HepG2 (cell line): ENCODE measurements around the gene ASTN2. TPM values are rescaled to one million over a fixed set of nuclear protein-coding genes. Genes with fewer than 3 reads are reported as not detected.

ENCODE experiments used
- ATAC-seq: fragments of 200-7000 bp; cut with Tn5 transposase; 3 replicates; pipeline ENCODE4 v1.9.1; 2020; ENCODE audit warnings: mild to moderate bottlenecking, moderate library complexity
- BruUV-seq: library from RNA; stranded (reverse); fragments of 400-500 nt; replicated peaks from 2 replicates; lab custom pipeline; 2021; lab: Mats Ljungman, UMichigan
- CTCF ChIA-PET: fragments of 300-600 bp; formaldehyde crosslinking; extraction: SDS; loops from one replicate; lab custom pipeline; 2021; ENCODE audit warnings: low total read pairs, inconsistent platforms, low intra/inter-chr PET ratio; lab: Yijun Ruan, JAX
- POLR2A ChIA-PET: fragments of 350-600 bp; sonication (Branson Sonifier 250); formaldehyde crosslinking; loops from one replicate; lab custom pipeline; 2020; ENCODE audit warnings: antibody characterized with exemption, inconsistent platforms; lab: Yijun Ruan, JAX
- DNase-seq: peaks from one replicate; pipeline ENCODE4 v3.0.0-alpha.2; 2015; ENCODE audit warnings: low spot score
- FAIRE-seq: peaks from 3 replicates; lab custom pipeline; 2011; peaks lifted over from hg19 to GRCh38; lab: Jason Lieb, UNC
- H2AFZ ChIP-seq: one replicate; pipeline ENCODE4 v1.6.1; 2011; ENCODE audit warnings: low read length, inconsistent platforms
- H3K27ac ChIP-seq: fragments of 300-600 bp; 3 replicates; pipeline ENCODE4 v1.8.0; 2011; ENCODE audit warnings: mixed run types, mild to moderate bottlenecking, mixed read lengths, low read length, inconsistent platforms; ENCODE audit not compliant: insufficient read depth; ENCODE audit errors: extremely low read length
- H3K27me3 ChIP-seq, 2 experiments: fragments of 200-600 bp in 1 of 2; 2 replicates in 1 of 2; 3 replicates in 1 of 2; pipeline versions ENCODE4 v1.6.0 to v1.8.0; 2011; ENCODE audit warnings: low read length in 2 of 2, mild to moderate bottlenecking in 2 of 2, moderate library complexity in 2 of 2, inconsistent platforms in 1 of 2; ENCODE audit not compliant: insufficient read depth in 2 of 2, control insufficient read depth in 1 of 2
- H3K36me3 ChIP-seq, 2 experiments: fragments of 200-600 bp in 1 of 2; replicated peaks in 1 of 2; 2 replicates in 1 of 2; 3 replicates in 1 of 2; pipeline versions ENCODE4 v1.5.1 to v1.8.0; 2011; ENCODE audit warnings: low read length in 2 of 2, inconsistent platforms in 1 of 2; ENCODE audit not compliant: insufficient read depth in 2 of 2, control insufficient read depth in 1 of 2
- H3K4me1 ChIP-seq: 2 replicates; pipeline ENCODE4 v1.5.1; 2012; ENCODE audit warnings: low read length, inconsistent platforms; ENCODE audit not compliant: insufficient read depth
- H3K4me2 ChIP-seq: 2 replicates; pipeline ENCODE4 v1.6.0; 2011; ENCODE audit warnings: low read depth, low read length, inconsistent platforms
- H3K4me3 ChIP-seq, 3 experiments: fragments of 200-600 bp in 1 of 3; sonication (generic), shearing (Covaris generic) in 1 of 3; replicated peaks in 1 of 3; 2 replicates each; pipeline ENCODE4 v1.5.1; 2011 to 2016; ENCODE audit warnings: low read length in 3 of 3, inconsistent platforms in 2 of 3, low read depth in 2 of 3, mild to moderate bottlenecking in 2 of 3, control low read depth in 1 of 3, mixed read lengths in 1 of 3; ENCODE audit not compliant: insufficient read depth in 1 of 3
- H3K79me2 ChIP-seq: one replicate; pipeline ENCODE4 v1.6.1; 2011; ENCODE audit warnings: low read length, inconsistent platforms; ENCODE audit not compliant: insufficient read depth
- H3K9ac ChIP-seq: 2 replicates; pipeline ENCODE4 v1.6.0; 2011; ENCODE audit warnings: mild to moderate bottlenecking, low read depth, low read length, inconsistent platforms; ENCODE audit not compliant: insufficient read depth
- H3K9me3 ChIP-seq: 2 replicates; pipeline ENCODE4 v1.5.1; 2012; ENCODE audit warnings: mild to moderate bottlenecking, low read length
- H4K20me1 ChIP-seq: 2 replicates; pipeline ENCODE4 v1.6.0; 2011; ENCODE audit warnings: inconsistent platforms, mild to moderate bottlenecking, low read length, moderate library complexity; ENCODE audit not compliant: insufficient read depth
- BHLHE40 ChIP-seq: IDR thresholded peaks from 2 replicates; pipeline ENCODE4 v1.6.1; 2011; ENCODE audit warnings: low read length, improper control_type of control experiment
- BRD4 ChIP-seq: sonication (generic); formaldehyde crosslinking; IDR thresholded peaks from 2 replicates; pipeline ENCODE4 v1.4.0; 2020; ENCODE audit warnings: missing genetic modification reagents
- CHD4 ChIP-seq: fragments of 200-600 bp; sonication (generic); IDR thresholded peaks from 2 replicates; pipeline ENCODE4 v1.7.0; 2017; ENCODE audit warnings: mild to moderate bottlenecking, low read length, borderline replicate concordance
- ELF3 ChIP-seq: IDR thresholded peaks from 2 replicates; pipeline ENCODE4 v1.6.1; 2016; ENCODE audit warnings: missing genetic modification reagents, missing compliant biosample characterization
- GPN1 ChIP-seq: sonication (generic); formaldehyde crosslinking; IDR thresholded peaks from 2 replicates; pipeline ENCODE4 v1.5.1; 2020; ENCODE audit warnings: missing genetic modification reagents, borderline replicate concordance
- LBX2 ChIP-seq: sonication (generic); formaldehyde crosslinking; IDR thresholded peaks from 2 replicates; pipeline ENCODE4 v1.5.0; 2020; ENCODE audit warnings: missing genetic modification reagents, mild to moderate bottlenecking, borderline replicate concordance
- NCOA5 ChIP-seq: sonication (generic); formaldehyde crosslinking; IDR thresholded peaks from 2 replicates; pipeline ENCODE4 v1.4.0; 2020; ENCODE audit warnings: missing genetic modification reagents
- NONO ChIP-seq, 2 experiments: fragments of 450-650 bp in 1 of 2; sonication (generic) in 1 of 2; formaldehyde crosslinking in 1 of 2; IDR thresholded peaks in 1 of 2; conservative IDR thresholded peaks in 1 of 2; 2 replicates each; pipeline versions ENCODE4 v1.6.1 to v1.8.0; 2017 to 2022; ENCODE audit warnings: mild to moderate bottlenecking in 1 of 2, missing genetic modification reagents in 1 of 2, moderate library complexity in 1 of 2
- PHF20 ChIP-seq: sonication (generic); formaldehyde crosslinking; IDR thresholded peaks from 2 replicates; pipeline ENCODE4 v1.5.0; 2020; ENCODE audit warnings: mild to moderate bottlenecking, missing genetic modification reagents
- PRMT3 ChIP-seq: sonication (generic); formaldehyde crosslinking; IDR thresholded peaks from 2 replicates; pipeline ENCODE4 v1.8.1; 2022; ENCODE audit warnings: low read depth, mild to moderate bottlenecking, moderate library complexity, missing genetic modification reagents, borderline replicate concordance
- ZFP1 ChIP-seq: IDR thresholded peaks from 2 replicates; pipeline ENCODE4 v1.6.1; 2016
- ZKSCAN5 ChIP-seq: sonication (generic); formaldehyde crosslinking; IDR thresholded peaks from 2 replicates; pipeline ENCODE4 v1.5.1; 2020; ENCODE audit warnings: mild to moderate bottlenecking, missing genetic modification reagents
- ZMYM2 ChIP-seq: sonication (generic); formaldehyde crosslinking; IDR thresholded peaks from 2 replicates; pipeline ENCODE4 v1.8.0; 2022; ENCODE audit warnings: mild to moderate bottlenecking, missing genetic modification reagents
- ZMYM4 ChIP-seq: sonication (generic); formaldehyde crosslinking; IDR thresholded peaks from 2 replicates; pipeline ENCODE4 v1.8.1; 2023; ENCODE audit warnings: mild to moderate bottlenecking, missing genetic modification reagents
- ZNF124 ChIP-seq: sonication (generic); formaldehyde crosslinking; IDR thresholded peaks from 2 replicates; pipeline ENCODE4 v1.4.0; 2020; ENCODE audit warnings: missing genetic modification reagents
- ZNF605 ChIP-seq: sonication (generic); formaldehyde crosslinking; IDR thresholded peaks from 2 replicates; pipeline ENCODE4 v1.8.0; 2022; ENCODE audit warnings: mild to moderate bottlenecking, missing genetic modification reagents
- ZNF644 ChIP-seq: IDR thresholded peaks from 2 replicates; pipeline ENCODE4 v1.6.1; 2016; ENCODE audit warnings: low read depth
- ZNF703 ChIP-seq: sonication (generic); formaldehyde crosslinking; IDR thresholded peaks from 2 replicates; pipeline ENCODE4 v1.5.1; 2020; ENCODE audit warnings: missing genetic modification reagents, mild to moderate bottlenecking, moderate library complexity, borderline replicate concordance
- ZNF878 ChIP-seq: sonication (generic); formaldehyde crosslinking; IDR thresholded peaks from 2 replicates; pipeline ENCODE4 v1.8.1; 2023; ENCODE audit warnings: mild to moderate bottlenecking, missing genetic modification reagents, moderate library complexity
- WGBS: methylation state at CpG from one replicate; pipeline ENCODE4 v1.1.6; 2017; ENCODE audit warnings: low lambda C conversion rate; 5-methylcytosine and 5-hydroxymethylcytosine counted together
- in situ Hi-C: cut with HindIII; loops from 2 replicates; pipeline ENCODE4 v1.10.0; 2017; ENCODE audit warnings: low pct_unique_long_range_greater_than_20kb; ENCODE audit not compliant: extremely low pct_ligation_motif_present
- intact Hi-C: fragments of 100-400 bp; cut with micrococcal nuclease; formaldehyde crosslinking; loops from one replicate; pipeline ENCODE4 v1.10.0; 2022; ENCODE audit not compliant: unreplicated experiment
- polyA plus RNA-seq, 8 experiments: library from polyadenylated mRNA; depleted of rRNA in 3 of 8; stranded (reverse) in 7 of 8; unstranded in 1 of 8; fragments of >200 nt; fragmentation: Illumina TruSeq in 4 of 8; extraction: Trizol in 4 of 8; gene quantifications; 2 replicates each; pipeline versions ENCODE4 v1.2.1 to v1.2.3, GENCODE V29; 2011 to 2016; ENCODE audit warnings: low read depth in 4 of 8, missing spikeins in 1 of 8, mixed read lengths in 1 of 8; ENCODE audit not compliant: insufficient read depth in 1 of 8
- total RNA-seq, 5 experiments: library from RNA; depleted of rRNA; stranded (reverse); fragments of >200 nt; fragmentation: Illumina TruSeq; extraction: Trizol; gene quantifications; 2 replicates each; pipeline ENCODE4 v1.2.3, GENCODE V29; 2016; ENCODE audit warnings: low read depth in 1 of 5

Gene ASTN2
- total and polyA plus RNA-seq, 2 of the 13 experiments (the other 11 are each of a cell fraction or from before 2014, with no cell fraction given) = 5.2 to 13.5 TPM

DNA sequence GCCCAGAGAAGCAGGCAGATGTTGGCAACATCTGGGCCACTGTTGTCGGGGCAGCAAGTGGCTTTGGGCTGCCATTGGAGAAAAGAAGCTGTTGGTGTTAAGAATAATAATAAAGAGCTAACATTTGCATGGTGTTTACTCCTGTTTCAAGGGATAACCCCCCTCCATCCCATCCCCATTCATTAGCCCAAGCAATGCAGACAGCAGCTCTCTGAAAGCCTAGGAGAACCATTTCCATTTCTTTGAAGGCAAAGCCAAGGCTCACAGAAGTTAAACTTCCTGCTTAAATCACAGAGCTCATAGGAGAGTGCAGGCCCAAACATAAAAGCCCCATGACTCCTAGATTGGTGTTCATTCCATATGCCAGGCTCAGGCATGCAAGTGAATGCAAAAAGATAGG is 175.4 kb downstream of the ASTN2 start:
- POLR2A ChIA-PET = no interaction called here
- no peaks in the 10 kb centered on the region for H3K27me3 ChIP-seq
- no peaks in the 10 kb centered on the region for H3K9me3 ChIP-seq
- 0% methylated on average over 1 of the region's 1 CpG for WGBS
- CTCF ChIA-PET = no interaction called here
- FAIRE-seq (no peak), DNase-seq (no peak), ATAC-seq (no peak)
- no peaks in the 10 kb centered on the region for H3K79me2 ChIP-seq
- H3K36me3 ChIP-seq = no peaks in the 10 kb centered on the region
- no peak overlapping the region for H2AFZ ChIP-seq
- intact Hi-C loops (no loop called here), in situ Hi-C loops (no loop called here)
- no peak overlapping the region for H3K9ac ChIP-seq
- BruUV-seq = no TSS peak
- H3K27ac ChIP-seq = no peak overlapping the region
- H3K4me2 ChIP-seq = no peak overlapping the region
- H3K4me3 ChIP-seq = no peak overlapping the region
- TF ChIP-seq PHF20 (CRISPR knock-in tag) = no peak
- no peak for TF ChIP-seq BRD4
- no peak for TF ChIP-seq ZNF124
- TF ChIP-seq CHD4 = no peak
- TF ChIP-seq ZKSCAN5 (CRISPR knock-in tag) = no peak
- TF ChIP-seq ZMYM2 (CRISPR knock-in tag) = no peak
- TF ChIP-seq GPN1 = no peak
- H3K4me1 ChIP-seq = no peaks in the 10 kb centered on the region
- no peaks in the 10 kb centered on the region for H4K20me1 ChIP-seq

- no peaks in the 10 kb centered on the region for H3K27me3 ChIP-seq
- POLR2A ChIA-PET = no interaction called here
- no peak for TF ChIP-seq ZNF878 (CRISPR knock-in tag)
- no peak for TF ChIP-seq LBX2 (CRISPR knock-in tag)
- TF ChIP-seq ZFP1 (CRISPR knock-in tag) = no peak
- no peak for TF ChIP-seq BHLHE40
- TF ChIP-seq ZNF644 (CRISPR knock-in tag) = no peak
- TF ChIP-seq ELF3 (CRISPR knock-in tag) = no peak
- TF ChIP-seq ZNF703 = no peak
- no peak for TF ChIP-seq NCOA5 (CRISPR knock-in tag)
- no peak for TF ChIP-seq PRMT3 (CRISPR knock-in tag)
- TF ChIP-seq ZNF605 (CRISPR knock-in tag) = no peak
- TF ChIP-seq NONO (IDR thresholded peaks at IDR 0.05) = no peak
- no peak for TF ChIP-seq NONO (CRISPR knock-in tag; conservative IDR thresholded peaks at IDR 0.05)
- TF ChIP-seq ZMYM4 (CRISPR knock-in tag) = no peak
- TF ChIP-seq, all 625 proteins: peak for 0
- DNase-seq (no peak), ATAC-seq (no peak), FAIRE-seq (no peak)
- Histone ChIP-seq H3K4me3 (no peak overlapping the region), H3K9me3 (no peaks in the 10 kb centered on the region), H2AFZ (no peak overlapping the region), H3K4me2 (no peak overlapping the region), H3K4me1 (no peaks in the 10 kb centered on the region), H3K79me2 (no peaks in the 10 kb centered on the region), H3K36me3 (no peaks in the 10 kb centered on the region), H4K20me1 (no peaks in the 10 kb centered on the region), H3K27ac (no peak overlapping the region), H3K9ac (no peak overlapping the region)
- intact Hi-C loops = no loop called here
- WGBS = 5% methylated on average over 6 of the region's 6 CpGs
- no TSS peak for BruUV-seq
- CTCF ChIA-PET = no interaction called here
- in situ Hi-C loops = no loop called here
Observed at GRCh38 chr9:117234103-117234502, 180.8 kb downstream of the ASTN2 start.
